Measurements from ENCODE around the gene ST8SIA2. TPM values are rescaled to one million over a fixed set of nuclear protein-coding genes. Genes with fewer than 3 reads are reported as not detected.
A peak's percentile ranks its signal among the peaks of the same experiment; 100 is the strongest.

ST8SIA2 gene
- polyA plus RNA-seq, 1 donor from 2014 or later = 24.0 TPM

- Histone ChIP-seq H3K9me2 (ENCODE audit: insufficient read depth, low read length) (no peaks in the 10 kb centered on the region), H4K20me1 (ENCODE audit: insufficient read depth) (no peaks in the 10 kb centered on the region), H3K36me3 (ENCODE audit: insufficient read depth, low read length) (peaks cover 37% of the 10 kb centered on the region), H3K9me3 (ENCODE audit: low read length) (no peaks in the 10 kb centered on the region), H2AFZ (ENCODE audit: low read depth, low read length) (no peak overlapping the region), H3K27ac (ENCODE audit: low read length) (no peak overlapping the region), H3F3A (ENCODE audit: insufficient read depth, low read length, poor library complexity, severe bottlenecking) (no peaks in the 10 kb centered on the region), H3K4me2 (ENCODE audit: low read length) (no peak overlapping the region), H3K9ac (ENCODE audit: low read length) (no peak overlapping the region), H3K27me3 (ENCODE audit: insufficient read depth, low read depth, low read length) (no peaks in the 10 kb centered on the region), H3K79me2 (replicated peaks; ENCODE audit: insufficient read depth, low read length) (no peaks in the 10 kb centered on the region), H3K4me3 (ENCODE audit: low read length) (no peak overlapping the region)
- no peak for TF ChIP-seq MXI1 (conservative IDR thresholded peaks at IDR 0.05; ENCODE audit: poor library complexity, severe bottlenecking)
- TF ChIP-seq POLR2AphosphoS5 (IDR thresholded peaks at IDR 0.05) = peak; percentile 12
These were observed 51.0 kb downstream of the ST8SIA2 start for GRCh38 chr15:92444631-92445030.

- Histone ChIP-seq H2AFZ (ENCODE audit: low read depth, low read length) (no peak overlapping the region), H3K27me3 (ENCODE audit: insufficient read depth, low read depth, low read length) (no peaks in the 10 kb centered on the region), H3K9me3 (ENCODE audit: low read length) (no peaks in the 10 kb centered on the region), H4K20me1 (ENCODE audit: insufficient read depth) (no peaks in the 10 kb centered on the region), H3K36me3 (ENCODE audit: insufficient read depth, low read length) (peaks cover 40% of the 10 kb centered on the region), H3K9ac (ENCODE audit: low read length) (no peak overlapping the region), H3K27ac (ENCODE audit: low read length) (no peak overlapping the region), H3K79me2 (replicated peaks; ENCODE audit: insufficient read depth, low read length) (no peaks in the 10 kb centered on the region), H3K4me2 (ENCODE audit: low read length) (no peak overlapping the region), H3F3A (ENCODE audit: insufficient read depth, low read length, poor library complexity, severe bottlenecking) (no peaks in the 10 kb centered on the region), H3K9me2 (ENCODE audit: insufficient read depth, low read length) (no peaks in the 10 kb centered on the region), H3K4me3 (ENCODE audit: low read length) (no peak overlapping the region)
- TF ChIP-seq REST (IDR thresholded peaks at IDR 0.05; ENCODE audit: borderline replicate concordance) = no peak
- TF ChIP-seq EZH2 (IDR thresholded peaks at IDR 0.05; ENCODE audit: borderline replicate concordance, insufficient read depth, low read length, poor library complexity, severe bottlenecking) = no peak
- TF ChIP-seq POLR2AphosphoS5 (IDR thresholded peaks at IDR 0.05) = no peak
- TF ChIP-seq SMC3 (conservative IDR thresholded peaks at IDR 0.05; ENCODE audit: poor library complexity) = no peak
- TF ChIP-seq EP300 (conservative IDR thresholded peaks at IDR 0.05; ENCODE audit: poor library complexity, severe bottlenecking) = no peak
- TF ChIP-seq MXI1 (conservative IDR thresholded peaks at IDR 0.05; ENCODE audit: poor library complexity, severe bottlenecking) = no peak
- no peak for TF ChIP-seq TAF1 (IDR thresholded peaks at IDR 0.05; ENCODE audit: low read depth)
- no peak for TF ChIP-seq RAD21 (conservative IDR thresholded peaks at IDR 0.05)
- TF ChIP-seq CTCF (IDR thresholded peaks at IDR 0.05; ENCODE audit: poor library complexity, severe bottlenecking) = no peak
These were observed 54.7 kb downstream of the ST8SIA2 start for GRCh38 chr15:92448370-92448769.

GRCh38 chr15:92449476-92449875 lies 55.8 kb downstream of the ST8SIA2 start:
- no peaks in the 10 kb centered on the region for H3K9me2 ChIP-seq (ENCODE audit: insufficient read depth, low read length)
- H3F3A ChIP-seq (ENCODE audit: insufficient read depth, low read length, poor library complexity, severe bottlenecking) = no peaks in the 10 kb centered on the region
- no peak overlapping the region for H3K4me3 ChIP-seq (ENCODE audit: low read length)
- H2AFZ ChIP-seq (ENCODE audit: low read depth, low read length) = no peak overlapping the region
- H3K9me3 ChIP-seq (ENCODE audit: low read length) = no peaks in the 10 kb centered on the region
- H3K36me3 ChIP-seq (ENCODE audit: insufficient read depth, low read length) = peaks cover 46% of the 10 kb centered on the region
- H3K27me3 ChIP-seq (ENCODE audit: insufficient read depth, low read depth, low read length) = no peaks in the 10 kb centered on the region
- no peaks in the 10 kb centered on the region for H3K79me2 ChIP-seq (replicated peaks; ENCODE audit: insufficient read depth, low read length)
- no peak overlapping the region for H3K4me2 ChIP-seq (ENCODE audit: low read length)
- H4K20me1 ChIP-seq (ENCODE audit: insufficient read depth) = no peaks in the 10 kb centered on the region
- H3K27ac ChIP-seq (ENCODE audit: low read length) = no peak overlapping the region
- TF ChIP-seq POLR2AphosphoS5 (IDR thresholded peaks at IDR 0.05) (no peak), EP300 (conservative IDR thresholded peaks at IDR 0.05; ENCODE audit: poor library complexity, severe bottlenecking) (no peak), MXI1 (conservative IDR thresholded peaks at IDR 0.05; ENCODE audit: poor library complexity, severe bottlenecking) (no peak), TAF1 (IDR thresholded peaks at IDR 0.05; ENCODE audit: low read depth) (no peak), REST (IDR thresholded peaks at IDR 0.05; ENCODE audit: borderline replicate concordance) (no peak), RAD21 (conservative IDR thresholded peaks at IDR 0.05) (no peak), SMC3 (conservative IDR thresholded peaks at IDR 0.05; ENCODE audit: poor library complexity) (no peak), CTCF (IDR thresholded peaks at IDR 0.05; ENCODE audit: poor library complexity, severe bottlenecking) (no peak), EZH2 (IDR thresholded peaks at IDR 0.05; ENCODE audit: borderline replicate concordance, insufficient read depth, low read length, poor library complexity, severe bottlenecking) (no peak)
- H3K9ac ChIP-seq (ENCODE audit: low read length) = no peak overlapping the region

Measured in neural cell (in vitro differentiated cells).